ENCODE data around the gene THUMPD3.

DNA sequence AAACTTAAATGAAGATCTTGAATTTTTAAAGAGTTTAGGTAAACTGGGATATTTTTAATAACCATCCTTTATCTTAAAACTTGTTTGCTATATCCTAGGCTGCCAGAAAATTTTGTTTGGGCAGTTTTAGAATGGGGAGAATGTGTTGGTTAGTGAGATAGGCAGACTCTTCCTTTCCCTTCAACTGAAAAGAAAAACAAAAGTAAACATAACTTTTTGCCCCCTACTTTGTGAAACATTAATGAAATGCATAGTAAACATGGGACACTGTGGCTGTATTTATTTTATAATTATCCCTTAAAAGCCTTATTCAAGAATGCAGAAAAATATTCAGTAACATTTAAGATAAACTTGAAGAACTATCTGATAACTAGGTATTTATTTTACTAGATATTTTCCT is 65.6 kb downstream of the THUMPD3 start:
- TF ChIP-seq CTCF (IDR thresholded peaks at IDR 0.05; ENCODE audit: low read depth, low read length, missing input control) (no peak), JUND (IDR thresholded peaks at IDR 0.05) (no peak)
